GM19099 (cell line): ENCODE measurements around the gene CRTAP.

Source experiments
- POLR2A ChIP-seq: IDR thresholded peaks from 3 replicates; pipeline ENCODE4 v1.6.1; 2011; ENCODE audit warnings: low read depth; ENCODE audit not compliant: insufficient read length; ENCODE audit errors: extremely low read depth

Gene CRTAP

GRCh38 chr3:33179132-33179531 is 65.3 kb downstream of the CRTAP start:
- TF ChIP-seq POLR2A = no peak

DNA sequence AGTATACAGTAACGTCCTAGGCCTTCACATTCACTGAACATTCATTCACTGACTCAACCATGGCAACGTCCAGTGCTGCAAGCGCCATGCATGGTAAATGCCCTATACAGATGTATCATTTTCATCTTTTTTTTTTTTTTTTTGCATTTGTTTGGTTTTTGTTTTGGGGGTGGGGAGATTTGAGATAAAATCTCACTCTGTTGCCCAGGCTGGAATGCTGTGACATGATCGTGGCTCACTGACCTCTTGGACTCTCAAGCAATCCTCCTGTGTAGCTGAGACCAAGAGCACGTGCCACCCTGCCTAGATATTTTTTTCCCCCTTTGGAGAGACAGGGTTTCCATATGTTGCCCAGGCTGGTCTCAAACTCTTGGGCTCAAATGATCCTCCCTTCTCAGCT is 67.4 kb downstream of the CRTAP start:
- TF ChIP-seq POLR2A = no peak

DNA sequence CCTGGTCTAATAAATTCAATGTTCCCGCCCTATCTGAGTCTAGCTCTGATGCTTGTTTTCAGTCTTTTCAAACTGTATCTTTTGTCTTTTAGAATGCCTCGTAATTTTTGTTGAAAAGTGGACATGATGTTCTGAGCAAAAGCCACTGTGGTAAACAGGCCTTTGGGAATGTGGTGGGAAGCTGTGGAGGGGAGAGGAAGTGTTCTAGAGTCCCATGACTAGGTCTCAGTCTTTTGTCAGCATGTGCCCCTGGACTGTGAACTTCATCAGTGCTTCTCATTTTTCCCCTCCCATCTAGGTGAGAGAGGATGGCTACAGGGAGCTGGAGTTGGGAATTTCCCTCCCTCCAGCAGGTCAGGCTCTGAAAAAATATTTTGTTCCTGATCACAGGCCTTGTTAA is 71.0 kb downstream of the CRTAP start:
- no peak for TF ChIP-seq POLR2A

DNA sequence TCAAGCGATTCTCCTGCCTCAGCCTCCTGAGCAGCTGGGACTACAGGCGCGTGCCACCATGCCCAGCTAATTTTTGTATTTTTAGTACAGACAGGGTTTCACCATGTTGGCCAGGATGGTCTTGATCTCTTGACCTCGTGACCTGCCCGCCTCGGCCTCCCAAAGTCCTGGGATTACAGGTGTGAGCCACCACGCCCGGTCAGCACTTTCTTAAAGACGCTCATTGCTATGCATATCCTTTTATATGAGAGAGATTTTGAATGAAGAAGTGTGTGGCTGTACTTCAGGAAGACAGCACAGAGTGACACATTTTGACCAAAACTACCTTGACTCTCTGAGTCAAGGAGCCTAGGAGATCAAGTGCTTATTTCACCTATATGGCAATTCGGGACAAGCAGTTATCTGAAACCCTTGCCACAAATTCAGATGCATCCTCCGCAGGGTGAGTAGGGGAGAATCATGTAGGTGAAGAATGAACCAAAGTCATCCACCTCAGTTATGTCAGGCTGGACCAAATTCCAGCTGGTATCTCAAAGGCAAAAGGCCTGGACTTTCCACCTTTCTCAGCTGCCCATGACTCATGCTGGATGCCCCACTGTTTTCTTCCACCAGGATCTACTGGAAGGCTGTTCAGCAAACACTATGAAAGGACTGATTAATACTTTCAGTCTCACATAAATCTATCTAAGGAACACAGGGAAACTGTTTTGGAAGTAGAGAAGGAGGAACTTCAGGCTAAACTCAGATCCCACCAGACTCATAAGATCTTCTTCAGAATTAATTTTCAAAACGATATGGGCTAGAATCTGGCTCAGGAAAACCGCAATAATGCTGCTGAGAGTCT is 72.9 kb downstream of the CRTAP start:
- TF ChIP-seq POLR2A = no peak

- no peak for TF ChIP-seq POLR2A
These were observed 73.5 kb downstream of the CRTAP start for GRCh38 chr3:33187368-33187634.

GRCh38 chr3:33194303-33194702 is 80.5 kb downstream of the CRTAP start:
- TF ChIP-seq POLR2A = no peak

DNA sequence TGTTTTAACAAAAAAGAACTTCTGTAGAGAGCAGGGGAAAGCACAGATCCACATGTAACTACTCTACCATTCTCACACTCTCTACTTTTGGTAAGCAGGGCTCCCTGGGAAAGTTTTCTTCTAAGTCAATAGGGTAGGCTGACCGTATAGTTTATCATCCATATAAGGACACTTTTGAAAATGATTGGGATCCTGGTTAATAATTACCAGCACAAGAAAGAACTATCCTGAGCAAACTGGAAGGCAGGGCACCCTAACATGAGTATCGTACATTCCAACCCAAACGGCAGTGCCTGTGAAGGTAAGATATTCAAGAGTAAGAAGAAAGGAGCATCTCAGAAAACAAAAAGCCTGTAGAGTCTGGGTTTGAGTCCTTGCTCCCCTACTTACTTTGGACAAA is 82.7 kb downstream of the CRTAP start:
- TF ChIP-seq POLR2A = no peak
